Gastrocnemius medialis (tissue), 4 donors: Measurements from ENCODE around the gene PIP4K2A. TPM values are rescaled to one million over a fixed set of nuclear protein-coding genes. Genes with fewer than 3 reads are reported as not detected.
"Not testable (repeated sequence)": the region's sequence is repeated elsewhere in the genome, so short reads cannot be mapped to it uniquely, and the experiment has no call there.

ENCODE experiments used
- ATAC-seq, 2 donors: fragments of 150-250 bp; one replicate each; pipeline ENCODE4 v1.9.1; 2016
- DNase-seq, 2 donors: peaks; one replicate each; pipeline ENCODE4 v3.0.0-alpha.2; 2019
- H3K27ac ChIP-seq, 4 donors: fragments of 200-600 bp; sonication (generic); 1 replicate in 1 of 4; 2 replicates in 3 of 4; pipeline ENCODE4 v1.5.1; 2016 to 2018; ENCODE audit warnings: mild to moderate bottlenecking in 2 of 4, moderate library complexity in 1 of 4
- H3K27me3 ChIP-seq, 3 donors: fragments of 200-600 bp; sonication (generic) in 2 of 3; 1 replicate in 1 of 3; 2 replicates in 2 of 3; pipeline versions ENCODE4 v1.5.1 to v1.6.0; 2016 to 2019; ENCODE audit warnings: mild to moderate bottlenecking in 1 of 3, moderate library complexity in 1 of 3
- H3K36me3 ChIP-seq, 2 donors: fragments of 200-600 bp; sonication (generic) in 1 of 2; one replicate each; pipeline ENCODE4 v1.5.1; 2017 to 2018
- H3K4me1 ChIP-seq, 2 donors: fragments of 200-600 bp; sonication (generic) in 1 of 2; one replicate each; pipeline ENCODE4 v1.5.1; 2016 to 2017; ENCODE audit warnings: mild to moderate bottlenecking in 2 of 2
- H3K4me3 ChIP-seq, 4 donors: fragments of 200-600 bp; sonication (generic) in 3 of 4; 1 replicate in 1 of 4; 2 replicates in 3 of 4; pipeline ENCODE4 v1.5.1; 2016 to 2019; ENCODE audit warnings: mild to moderate bottlenecking in 2 of 4
- H3K9me3 ChIP-seq, 3 donors: fragments of 200-600 bp; sonication (generic) in 2 of 3; 1 replicate in 1 of 3; 2 replicates in 2 of 3; pipeline ENCODE4 v1.5.1; 2016 to 2019
- CTCF ChIP-seq, 5 experiments: fragments of 450-650 bp in 3 of 5; fragments of 200-600 bp in 2 of 5; sonication (generic) in 2 of 5; IDR thresholded peaks in 4 of 5; conservative IDR thresholded peaks in 1 of 5; 1 replicate in 4 of 5; 2 replicates in 1 of 5; pipeline ENCODE4 v1.5.1; 2016 to 2019; ENCODE audit warnings: antibody characterized with exemption in 5 of 5, mild to moderate bottlenecking in 3 of 5, moderate library complexity in 3 of 5
- POLR2A ChIP-seq, 2 donors: fragments of 450-650 bp; IDR thresholded peaks; one replicate each; pipeline ENCODE4 v1.6.1; 2017; ENCODE audit warnings: antibody characterized with exemption in 2 of 2, mild to moderate bottlenecking in 2 of 2, moderate library complexity in 2 of 2
- in situ Hi-C, 4 donors: fragments of 200-750 bp; cut with MboI; loops; one replicate each; pipeline versions ENCODE4 v1.15.0 to v1.8.0; 2017; ENCODE audit warnings: low sequenced_read_pairs in 4 of 4
- intact Hi-C: fragments of 100-400 bp; cut with DNase I; formaldehyde crosslinking; loops from one replicate; pipeline ENCODE4 v1.15.1; 2023; ENCODE audit warnings: low total_unique reads
- total RNA-seq, 4 donors: library from RNA; depleted of rRNA; stranded (reverse); fragments of >200 nt; gene quantifications; one replicate each; pipeline versions ENCODE4 v1.1.0 to v1.2.3, GENCODE V29; 2016

Gene PIP4K2A
- total RNA-seq, 4 donors from 2014 or later: 3.9 to 7.5 (median 4.7) TPM

DNA sequence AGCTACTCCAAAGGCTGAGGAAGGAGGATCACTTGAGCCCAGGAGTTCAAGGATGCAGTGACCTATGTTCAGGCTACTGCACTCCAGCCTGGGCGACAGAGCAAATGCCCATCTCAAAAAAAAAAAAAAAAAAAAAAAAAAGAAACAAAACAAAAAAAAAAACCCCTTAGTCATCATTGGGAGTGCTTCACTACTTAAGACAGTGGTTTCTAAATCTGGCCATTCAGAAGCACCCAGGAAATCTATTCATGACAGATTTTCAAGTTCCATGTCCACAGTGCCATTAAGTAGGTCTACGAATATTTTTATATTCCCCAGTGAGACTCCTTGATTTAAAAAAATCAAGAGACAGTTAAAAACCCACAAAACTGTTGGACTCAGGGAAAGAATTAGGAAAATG lies 182.9 kb downstream of the PIP4K2A start:
- no peak for TF ChIP-seq CTCF (IDR thresholded peaks at IDR 0.05 in 4 of 5, conservative IDR thresholded peaks at IDR 0.05 in 1 of 5)
- TF ChIP-seq POLR2A (IDR thresholded peaks at IDR 0.05): no peak
- intact Hi-C loops (no loop called here), in situ Hi-C loops (no loop called here)

DNA sequence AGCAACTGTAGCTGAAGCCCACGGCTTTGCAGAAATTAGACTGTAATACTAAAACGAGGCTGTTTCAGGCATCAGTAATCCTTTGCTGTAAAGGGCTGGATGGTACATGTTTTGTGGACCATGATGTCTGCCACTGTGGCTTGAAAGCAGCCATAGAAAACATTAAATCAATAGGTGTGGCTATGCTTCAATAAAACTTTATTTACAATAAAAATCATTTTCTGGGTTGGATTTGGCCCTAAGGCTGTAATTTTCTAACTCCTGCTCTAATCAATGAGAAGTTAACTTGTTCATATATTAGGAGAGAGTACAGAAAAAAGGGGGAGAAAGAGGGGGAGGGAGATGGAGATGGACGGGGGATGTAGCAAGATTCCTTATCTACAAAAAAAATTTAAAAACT lies 183.4 kb downstream of the PIP4K2A start:
- ATAC-seq: no peak
- Histone ChIP-seq H3K4me3 (no peak overlapping the region), H3K27me3 (no peaks in the 10 kb centered on the region), H3K4me1 (no peaks in the 10 kb centered on the region), H3K27ac (no peak overlapping the region), H3K36me3 (no peaks in the 10 kb centered on the region), H3K9me3 (no peaks in the 10 kb centered on the region)
- DNase-seq: no peak
- in situ Hi-C loops (no loop called here), intact Hi-C loops (no loop called here)
- TF ChIP-seq POLR2A (IDR thresholded peaks at IDR 0.05): no peak

More for the DNA sequence above, 182.9 kb downstream of the PIP4K2A start:
- DNase-seq: no peak
- H3K36me3 ChIP-seq: no peaks in the 10 kb centered on the region
- H3K4me1 ChIP-seq: no peaks in the 10 kb centered on the region
- no peaks in the 10 kb centered on the region for H3K9me3 ChIP-seq
- no peak overlapping the region for H3K27ac ChIP-seq
- H3K4me3 ChIP-seq: no peak overlapping the region
- ATAC-seq: no peak
- H3K27me3 ChIP-seq: no peaks in the 10 kb centered on the region

DNA sequence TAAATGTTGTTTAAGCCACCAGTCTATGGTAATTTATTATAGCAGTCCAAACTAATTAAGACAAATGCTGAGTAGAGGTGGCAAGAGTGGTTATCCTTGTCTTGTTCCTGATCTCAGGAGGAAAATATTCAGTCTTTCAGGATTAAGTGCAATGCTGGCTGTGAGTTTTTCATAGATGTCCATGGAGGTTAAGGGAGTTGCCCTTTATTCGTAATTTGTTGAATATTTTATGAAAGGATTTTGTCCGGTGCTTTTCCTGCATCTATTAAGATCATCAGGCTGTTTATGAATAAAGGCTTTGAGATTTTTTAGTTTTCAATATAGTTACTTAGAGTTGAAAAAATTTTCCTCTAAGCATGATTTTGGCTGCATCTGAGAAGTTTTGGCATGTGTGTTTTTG lies 186.9 kb downstream of the PIP4K2A start:
- Histone ChIP-seq H3K4me1 (no peaks in the 10 kb centered on the region), H3K36me3 (no peaks in the 10 kb centered on the region), H3K9me3 (no peaks in the 10 kb centered on the region), H3K4me3 (no peak overlapping the region), H3K27me3 (no peaks in the 10 kb centered on the region), H3K27ac (no peak overlapping the region)
- intact Hi-C loops (no loop called here), in situ Hi-C loops (no loop called here)
- no peak for TF ChIP-seq POLR2A (IDR thresholded peaks at IDR 0.05)
- no peak for TF ChIP-seq CTCF (IDR thresholded peaks at IDR 0.05 in 4 of 5, conservative IDR thresholded peaks at IDR 0.05 in 1 of 5)
- ATAC-seq: no peak
- DNase-seq: no peak

DNA sequence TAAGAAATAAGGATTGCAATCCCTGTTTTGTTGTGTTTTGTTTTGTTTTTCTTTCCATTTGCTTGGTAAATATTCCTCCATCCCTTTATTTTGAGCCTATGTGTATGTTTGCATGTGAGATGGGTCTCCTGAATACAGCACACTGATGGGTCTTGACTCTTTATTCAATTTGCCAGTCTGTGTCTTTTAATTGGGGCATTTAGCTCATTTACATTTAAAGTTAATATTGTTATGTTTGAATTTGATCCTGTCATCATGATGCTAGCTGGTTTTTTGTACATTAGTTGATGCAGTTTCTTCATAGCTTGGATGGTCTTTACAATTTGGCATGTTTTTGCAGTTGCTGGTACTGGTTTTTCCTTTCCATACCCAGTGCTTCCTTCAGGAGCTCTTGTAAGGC lies 190.0 kb downstream of the PIP4K2A start:
- DNase-seq, ATAC-seq, H3K27ac ChIP-seq, in situ Hi-C loops, intact Hi-C loops, H3K27me3 ChIP-seq, H3K9me3 ChIP-seq, H3K4me3 ChIP-seq, H3K4me1 ChIP-seq, H3K36me3 ChIP-seq: not testable (repeated sequence)

DNA sequence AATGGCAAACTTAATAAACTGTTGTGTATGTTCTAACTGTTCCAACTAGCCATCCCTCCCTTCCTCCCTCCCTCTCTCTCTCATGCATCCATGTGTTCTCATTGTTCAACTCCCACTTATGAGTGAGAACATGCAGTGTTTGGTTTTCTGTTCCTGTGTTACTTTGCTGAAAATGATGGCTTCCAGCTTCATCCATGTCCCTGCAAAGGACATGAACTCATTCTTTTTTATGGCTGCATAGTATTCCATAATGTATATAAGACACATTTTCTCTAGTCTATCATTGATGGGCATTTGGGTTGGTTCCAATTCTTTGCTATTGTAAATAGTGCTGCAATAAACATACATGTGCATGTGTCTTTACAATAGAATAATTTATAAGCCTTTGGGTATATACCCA lies 193.7 kb downstream of the PIP4K2A start:
- H3K36me3 ChIP-seq, in situ Hi-C loops, H3K27me3 ChIP-seq, H3K9me3 ChIP-seq, DNase-seq, H3K4me3 ChIP-seq, H3K27ac ChIP-seq, intact Hi-C loops, ATAC-seq, H3K4me1 ChIP-seq: not testable (repeated sequence)

DNA sequence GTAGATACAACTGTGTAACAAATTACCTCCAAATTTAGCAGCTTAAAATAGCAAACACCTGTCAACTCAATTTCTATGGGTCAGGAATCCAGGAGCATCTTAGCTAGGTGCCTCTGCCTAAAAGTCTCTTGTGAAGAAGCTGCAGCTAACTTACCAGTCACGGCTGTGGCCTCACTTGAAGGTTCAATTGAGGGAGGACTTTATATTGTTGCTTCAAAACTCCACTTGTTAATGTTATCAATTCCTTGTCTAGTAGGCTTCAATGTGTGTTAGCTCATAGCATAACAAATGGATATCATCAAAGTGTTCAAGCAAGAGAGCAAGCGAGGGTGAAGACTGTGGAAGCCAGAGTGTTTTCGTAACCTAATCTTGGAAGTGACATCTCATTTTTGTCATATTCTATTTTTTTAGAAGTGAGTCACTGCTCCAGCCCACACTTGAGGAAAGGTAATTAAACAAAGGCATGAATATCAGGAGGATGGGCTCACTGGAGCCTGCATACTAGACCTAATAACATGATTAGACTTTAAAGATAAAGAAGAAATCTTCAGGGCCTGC lies 196.1 kb downstream of the PIP4K2A start:
- Histone ChIP-seq H3K27ac (no peak overlapping the region), H3K4me3 (no peak overlapping the region)
- ATAC-seq: no peak

More for the DNA sequence above, 196.1 kb downstream of the PIP4K2A start:
- Histone ChIP-seq H3K27me3 (no peaks in the 10 kb centered on the region), H3K9me3 (no peaks in the 10 kb centered on the region), H3K4me1 (no peaks in the 10 kb centered on the region), H3K36me3 (no peaks in the 10 kb centered on the region)
- in situ Hi-C loops: no loop called here
- intact Hi-C loops: no loop called here
- no peak for TF ChIP-seq POLR2A (IDR thresholded peaks at IDR 0.05)
- no peak for TF ChIP-seq CTCF (IDR thresholded peaks at IDR 0.05 in 4 of 5, conservative IDR thresholded peaks at IDR 0.05 in 1 of 5)
- DNase-seq: no peak
